GM12878 (cell line): ENCODE data around the gene GABRB3. TPM values are rescaled to one million over a fixed set of nuclear protein-coding genes. Genes with fewer than 3 reads are reported as not detected.

Source experiments
- ATAC-seq: fragments of 200-7000 bp; cut with Tn5 transposase; 3 replicates; pipeline ENCODE4 v1.9.1; 2020; ENCODE audit warnings: mild to moderate bottlenecking, moderate library complexity
- BruUV-seq: library from RNA; stranded (reverse); fragments of 400-500 nt; replicated peaks from 2 replicates; lab custom pipeline; 2021; lab: Mats Ljungman, UMichigan
- CTCF ChIA-PET: fragments of 300-600 bp; sonication (Branson Sonifier 250); formaldehyde crosslinking; extraction: SDS; loops from one replicate; lab custom pipeline; 2021; ENCODE audit warnings: inconsistent platforms; lab: Yijun Ruan, JAX
- POLR2A ChIA-PET: fragments of 350-600 bp; formaldehyde crosslinking; extraction: SDS; loops from one replicate; lab custom pipeline; 2021; ENCODE audit warnings: inconsistent platforms; lab: Charles Lee
- RAD21 ChIA-PET: fragments of 300-600 bp; sonication (Branson Sonifier 250); formaldehyde crosslinking; loops from one replicate; lab custom pipeline; 2023; ENCODE audit warnings: antibody characterized with exemption; ENCODE audit not compliant: unreplicated experiment; lab: Charles Lee
- SMC1A ChIA-PET: fragments of 300-600 bp; sonication (Branson Sonifier 250); formaldehyde crosslinking; loops from one replicate; lab custom pipeline; 2023; ENCODE audit not compliant: unreplicated experiment, uncharacterized antibody; lab: Charles Lee
- DNase-seq: peaks from one replicate; pipeline ENCODE4 v3.0.0-alpha.2; 2011; ENCODE audit warnings: low read depth, low spot score
- FAIRE-seq: peaks from 3 replicates; lab custom pipeline; 2011; peaks lifted over from hg19 to GRCh38; lab: Jason Lieb, UNC
- H2AFZ ChIP-seq: 2 replicates; pipeline ENCODE4 v1.6.0; 2011; ENCODE audit warnings: low read depth, low read length, control low read depth; ENCODE audit not compliant: control insufficient read depth
- H3K27ac ChIP-seq: 2 replicates; pipeline ENCODE4 v1.5.1; 2011; ENCODE audit warnings: control low read depth; ENCODE audit not compliant: control insufficient read depth, insufficient read depth
- H3K27me3 ChIP-seq, 2 experiments: replicated peaks in 1 of 2; 2 replicates each; pipeline versions ENCODE4 v1.6.0 to v1.6.1; 2011; ENCODE audit warnings: low read length in 1 of 2; ENCODE audit not compliant: control insufficient read depth in 2 of 2, insufficient read depth in 2 of 2
- H3K36me3 ChIP-seq, 2 experiments: 2 replicates each; pipeline ENCODE4 v1.5.1; 2011; ENCODE audit warnings: low read length in 1 of 2; ENCODE audit not compliant: control insufficient read depth in 2 of 2, insufficient read depth in 2 of 2
- H3K4me1 ChIP-seq: 2 replicates; pipeline ENCODE4 v1.6.1; 2011; ENCODE audit warnings: mild to moderate bottlenecking, low read length, moderate library complexity, mixed read lengths; ENCODE audit not compliant: control insufficient read depth, insufficient read depth
- H3K4me2 ChIP-seq: 2 replicates; pipeline ENCODE4 v1.6.0; 2011; ENCODE audit warnings: control low read depth; ENCODE audit not compliant: control insufficient read depth, insufficient read depth
- H3K4me3 ChIP-seq: fragments of 200-600 bp; sonication (generic); 2 replicates; pipeline ENCODE4 v1.5.1; 2016
- H3K79me2 ChIP-seq: 2 replicates; pipeline ENCODE4 v1.6.0; 2011; ENCODE audit warnings: low read length; ENCODE audit not compliant: control insufficient read depth, insufficient read depth
- H3K9ac ChIP-seq: 2 replicates; pipeline ENCODE4 v1.8.0; 2011; ENCODE audit warnings: low read length, control low read depth, mixed read lengths; ENCODE audit not compliant: control insufficient read depth, insufficient read depth
- H3K9me3 ChIP-seq: replicated peaks from 3 replicates; pipeline ENCODE4 v1.5.1; 2011; ENCODE audit warnings: mild to moderate bottlenecking, low read length; ENCODE audit not compliant: control insufficient read depth, insufficient read depth
- H4K20me1 ChIP-seq: 2 replicates; pipeline ENCODE4 v1.6.0; 2011; ENCODE audit not compliant: control insufficient read depth, insufficient read depth
- ATF2 ChIP-seq: IDR thresholded peaks from 2 replicates; pipeline ENCODE4 v1.6.1; 2012; ENCODE audit warnings: low read length, inconsistent platforms
- ATF7 ChIP-seq: fragments of 450-650 bp; IDR thresholded peaks from 2 replicates; pipeline ENCODE4 v1.6.1; 2016; ENCODE audit warnings: low read depth, mild to moderate bottlenecking
- BCLAF1 ChIP-seq: fragments of 450-650 bp; IDR thresholded peaks from 2 replicates; pipeline ENCODE4 v1.6.1; 2017; ENCODE audit warnings: antibody characterized with exemption, mild to moderate bottlenecking, moderate library complexity
- EZH2 ChIP-seq: IDR thresholded peaks from 2 replicates; pipeline ENCODE4 v1.6.1; 2012; ENCODE audit warnings: low read depth, mild to moderate bottlenecking, control low read depth, inconsistent platforms, low read length, borderline replicate concordance; ENCODE audit not compliant: control insufficient read depth
- FOXK2 ChIP-seq: fragments of 450-650 bp; IDR thresholded peaks from 2 replicates; pipeline ENCODE4 v1.6.1; 2017; ENCODE audit warnings: mild to moderate bottlenecking, moderate library complexity
- HDAC2 ChIP-seq: fragments of 200-600 bp; sonication (generic); IDR thresholded peaks from 2 replicates; pipeline ENCODE4 v1.6.1; 2017
- JUND ChIP-seq: IDR thresholded peaks from 2 replicates; pipeline ENCODE4 v1.6.1; 2012; ENCODE audit warnings: low read depth, mild to moderate bottlenecking, low read length, improper control_type of control experiment, moderate library complexity
- STAT1 ChIP-seq: fragments of 450-650 bp; conservative IDR thresholded peaks from 2 replicates; pipeline ENCODE4 v1.6.1; 2014; ENCODE audit warnings: antibody characterized with exemption, mild to moderate bottlenecking
- WGBS: methylation state at CpG from one replicate; pipeline ENCODE4 v1.1.6; 2016; ENCODE audit warnings: low lambda C conversion rate; ENCODE audit not compliant: insufficient replicate concordance, insufficient coverage; ENCODE audit errors: missing lambda C conversion rate; 5-methylcytosine and 5-hydroxymethylcytosine counted together
- in situ Hi-C: fragments of 300-500 bp; cut with MboI; formaldehyde crosslinking; loops from 9 replicates; pipeline ENCODE4 v1.14.3; 2018; ENCODE audit warnings: mixed read lengths
- intact Hi-C: fragments of 100-400 bp; cut with micrococcal nuclease; formaldehyde crosslinking; loops from one replicate; pipeline ENCODE4 v1.14.2; 2022; ENCODE audit not compliant: unreplicated experiment
- polyA plus RNA-seq, 11 experiments: library from polyadenylated mRNA; depleted of rRNA in 4 of 11; unstranded in 6 of 11; stranded (reverse) in 5 of 11; fragments of >200 nt; fragmentation: Nextera tagmentation in 4 of 11; fragmentation: Illumina TruSeq in 1 of 11; extraction: Ambion mirVana in 4 of 11; extraction: Trizol in 1 of 11; gene quantifications; 1 replicate in 1 of 11; 2 replicates in 10 of 11; pipeline versions ENCODE4 v1.2.1 to v1.2.3, GENCODE V29; 2011 to 2016; ENCODE audit warnings: inconsistent platforms in 2 of 11, missing spikeins in 2 of 11, low read depth in 1 of 11
- total RNA-seq, 4 experiments: library from RNA; depleted of rRNA in 3 of 4; stranded (reverse); fragments of >200 nt in 3 of 4; fragmentation: Illumina TruSeq in 1 of 4; extraction: Trizol in 1 of 4; gene quantifications; 2 replicates each; pipeline versions ENCODE4 v1.2.1 to v1.2.3, GENCODE V29; 2013 to 2021

The GABRB3 gene
- total and polyA plus RNA-seq, 10 of the 15 experiments (the other 5 are each of a cell fraction or from before 2014, with no cell fraction given) = 0.05 to 0.08 (median 0.05) TPM; not detected in 7

- ATAC-seq (no peak), FAIRE-seq (no peak), DNase-seq (no peak)
- SMC1A ChIA-PET = no interaction called here
- in situ Hi-C loops = no loop called here
- CTCF ChIA-PET = no interaction called here
- intact Hi-C loops = no loop called here
- BruUV-seq = no TSS peak
- H3K79me2 ChIP-seq = no peaks in the 10 kb centered on the region
- POLR2A ChIA-PET = no interaction called here
- H3K4me1 ChIP-seq = no peaks in the 10 kb centered on the region
- no peak overlapping the region for H3K4me3 ChIP-seq
- H3K36me3 ChIP-seq = no peaks in the 10 kb centered on the region
- no peak overlapping the region for H3K27ac ChIP-seq
- no peaks in the 10 kb centered on the region; the same call in 2 of the 3 replicates for H3K9me3 ChIP-seq
- no peaks in the 10 kb centered on the region for H4K20me1 ChIP-seq
- TF ChIP-seq ATF7 = no peak
- no peak for TF ChIP-seq HDAC2
- no peak for TF ChIP-seq ATF2
- TF ChIP-seq STAT1 = no peak
- TF ChIP-seq EZH2 = no peak
- TF ChIP-seq JUND = no peak
- no peak for TF ChIP-seq FOXK2
- no peak for TF ChIP-seq BCLAF1
- H3K9ac ChIP-seq = no peak overlapping the region
- H3K4me2 ChIP-seq = no peak overlapping the region
- 12% methylated on average over 9 of the region's 9 CpGs for WGBS
- H3K27me3 ChIP-seq = no peaks in the 10 kb centered on the region
- H2AFZ ChIP-seq = no peak overlapping the region
- RAD21 ChIA-PET = no interaction called here
Measured at GRCh38 chr15:26521691-26522198, 251.1 kb downstream of the GABRB3 start.
